ENCODE results near the gene CTSF.

GRCh38 chr11:66542362-66542761, 26.0 kb downstream of the CTSF start:
- TF ChIP-seq, protein P1, sequence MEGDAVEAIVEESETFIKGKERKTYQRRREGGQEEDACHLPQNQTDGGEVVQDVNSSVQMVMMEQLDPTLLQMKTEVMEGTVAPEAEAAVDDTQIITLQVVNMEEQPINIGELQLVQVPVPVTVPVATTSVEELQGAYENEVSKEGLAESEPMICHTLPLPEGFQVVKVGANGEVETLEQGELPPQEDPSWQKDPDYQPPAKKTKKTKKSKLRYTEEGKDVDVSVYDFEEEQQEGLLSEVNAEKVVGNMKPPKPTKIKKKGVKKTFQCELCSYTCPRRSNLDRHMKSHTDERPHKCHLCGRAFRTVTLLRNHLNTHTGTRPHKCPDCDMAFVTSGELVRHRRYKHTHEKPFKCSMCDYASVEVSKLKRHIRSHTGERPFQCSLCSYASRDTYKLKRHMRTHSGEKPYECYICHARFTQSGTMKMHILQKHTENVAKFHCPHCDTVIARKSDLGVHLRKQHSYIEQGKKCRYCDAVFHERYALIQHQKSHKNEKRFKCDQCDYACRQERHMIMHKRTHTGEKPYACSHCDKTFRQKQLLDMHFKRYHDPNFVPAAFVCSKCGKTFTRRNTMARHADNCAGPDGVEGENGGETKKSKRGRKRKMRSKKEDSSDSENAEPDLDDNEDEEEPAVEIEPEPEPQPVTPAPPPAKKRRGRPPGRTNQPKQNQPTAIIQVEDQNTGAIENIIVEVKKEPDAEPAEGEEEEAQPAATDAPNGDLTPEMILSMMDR (IDR thresholded peaks at IDR 0.05): no peak
- no peak for TF ChIP-seq POLR2AphosphoS5 (IDR thresholded peaks at IDR 0.05; ENCODE audit: insufficient read depth in 1 of 2, low read depth in 1 of 2)
- no peak for TF ChIP-seq POLR2A (IDR thresholded peaks at IDR 0.05)
